GM06990 (cell line): ENCODE data around the gene ANKMY1.
"Not testable (repeated sequence)": the region's sequence is repeated elsewhere in the genome, so short reads cannot be mapped to it uniquely, and the experiment has no call there.

ENCODE experiments used
- DNase-seq: peaks from one replicate; pipeline ENCODE4 v3.0.0-alpha.2; 2011; ENCODE audit not compliant: insufficient read length; ENCODE audit errors: extremely low read depth
- H3K27me3 ChIP-seq: replicated peaks from 2 replicates; pipeline ENCODE4 v1.6.0; 2011; ENCODE audit warnings: low read length; ENCODE audit not compliant: control insufficient read depth, insufficient read depth
- H3K36me3 ChIP-seq: 2 replicates; pipeline ENCODE4 v1.5.1; 2011; ENCODE audit warnings: low read length; ENCODE audit not compliant: control insufficient read depth, insufficient read depth
- H3K4me3 ChIP-seq: replicated peaks from 2 replicates; pipeline ENCODE4 v1.5.1; 2011; ENCODE audit warnings: low read depth, mild to moderate bottlenecking, control low read depth, low read length
- CTCF ChIP-seq: IDR thresholded peaks from 2 replicates; pipeline ENCODE4 v1.5.1; 2011; ENCODE audit warnings: low read length, control low read depth, mild to moderate bottlenecking, inconsistent platforms; ENCODE audit not compliant: insufficient read depth, poor library complexity, severe bottlenecking

The ANKMY1 gene

GRCh38 chr2:240551811-240552210, 6.0 kb downstream of the ANKMY1 start:
- Histone ChIP-seq H3K27me3 (no peaks in the 10 kb centered on the region), H3K4me3 (no peak overlapping the region), H3K36me3 (peaks cover 6% of the 10 kb centered on the region)
- no peak for DNase-seq
- TF ChIP-seq CTCF: no peak

DNA sequence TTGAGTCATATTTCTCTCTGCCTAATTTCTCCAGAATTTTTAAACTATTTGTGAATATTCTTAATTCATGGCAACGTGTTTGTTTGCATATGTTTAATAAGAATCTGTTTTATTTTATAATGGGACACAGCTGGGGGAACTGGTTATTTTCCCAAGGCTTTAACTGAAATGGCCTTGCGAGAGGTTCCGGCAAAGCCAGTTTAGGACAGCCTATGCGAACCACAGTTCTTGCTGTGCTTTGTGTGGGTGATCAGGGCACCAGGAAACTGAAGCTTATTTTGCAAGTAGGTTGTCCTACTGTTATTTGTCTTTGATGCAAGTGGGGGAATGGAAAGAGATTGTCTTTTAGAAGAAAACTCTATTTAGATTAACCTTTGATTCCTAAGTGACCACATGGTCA, 6.5 kb downstream of the ANKMY1 start:
- no peak for DNase-seq
- no peak for TF ChIP-seq CTCF
- H3K4me3 ChIP-seq: no peak overlapping the region
- H3K27me3 ChIP-seq: no peaks in the 10 kb centered on the region
- H3K36me3 ChIP-seq: peaks cover 6% of the 10 kb centered on the region

DNA sequence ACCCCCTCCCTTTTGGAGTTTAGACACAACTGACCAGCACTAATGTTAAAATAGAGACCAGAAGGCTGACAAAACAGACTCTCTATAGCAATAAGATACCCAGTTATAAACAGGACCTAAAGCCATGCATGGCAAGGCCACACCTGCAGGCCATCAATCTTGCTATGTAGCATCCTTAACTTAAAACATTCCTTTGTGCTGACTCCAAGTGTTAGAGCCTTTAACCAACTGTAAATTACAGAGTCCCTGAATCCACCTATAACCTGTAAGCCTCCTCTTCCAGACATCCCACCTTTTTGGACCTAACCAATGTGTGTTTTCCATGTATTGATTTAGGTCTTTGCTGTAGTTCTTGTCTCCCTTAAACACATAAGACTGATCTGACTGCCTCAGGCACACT, 17.9 kb downstream of the ANKMY1 start:
- Histone ChIP-seq H3K36me3 (peaks cover 3% of the 10 kb centered on the region), H3K27me3 (no peaks in the 10 kb centered on the region), H3K4me3 (no peak overlapping the region)
- no peak for DNase-seq
- no peak for TF ChIP-seq CTCF

DNA sequence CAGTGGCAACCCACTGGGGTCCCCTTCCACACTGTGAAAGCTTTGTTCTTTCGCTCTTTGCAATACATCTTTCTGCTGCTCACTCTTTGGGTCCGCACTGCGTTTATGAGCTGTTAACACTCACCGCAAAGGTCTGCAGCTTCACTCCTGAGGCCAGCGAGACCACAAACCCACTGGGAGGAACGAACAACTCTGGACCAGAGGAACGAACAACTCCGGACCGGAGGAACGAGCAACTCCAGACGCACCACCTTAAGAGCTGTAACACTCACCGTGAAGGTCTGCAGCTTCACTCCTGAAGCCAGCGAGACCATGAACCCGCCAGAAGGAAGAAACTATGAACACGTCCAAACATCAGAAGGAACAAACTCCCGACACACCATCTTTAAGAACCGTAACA, 18.7 kb downstream of the ANKMY1 start:
- H3K36me3 ChIP-seq, DNase-seq: not testable (repeated sequence)

GRCh38 chr2:240538031-240538780, 19.6 kb downstream of the ANKMY1 start:
- peaks cover 3% of the 10 kb centered on the region for H3K36me3 ChIP-seq
- H3K4me3 ChIP-seq: no peak overlapping the region
- TF ChIP-seq CTCF: no peak
- no peak for DNase-seq
- H3K27me3 ChIP-seq: no peaks in the 10 kb centered on the region

More for the DNA sequence above, 18.7 kb downstream of the ANKMY1 start:
- not testable (repeated sequence) for H3K4me3 ChIP-seq, H3K27me3 ChIP-seq

DNA sequence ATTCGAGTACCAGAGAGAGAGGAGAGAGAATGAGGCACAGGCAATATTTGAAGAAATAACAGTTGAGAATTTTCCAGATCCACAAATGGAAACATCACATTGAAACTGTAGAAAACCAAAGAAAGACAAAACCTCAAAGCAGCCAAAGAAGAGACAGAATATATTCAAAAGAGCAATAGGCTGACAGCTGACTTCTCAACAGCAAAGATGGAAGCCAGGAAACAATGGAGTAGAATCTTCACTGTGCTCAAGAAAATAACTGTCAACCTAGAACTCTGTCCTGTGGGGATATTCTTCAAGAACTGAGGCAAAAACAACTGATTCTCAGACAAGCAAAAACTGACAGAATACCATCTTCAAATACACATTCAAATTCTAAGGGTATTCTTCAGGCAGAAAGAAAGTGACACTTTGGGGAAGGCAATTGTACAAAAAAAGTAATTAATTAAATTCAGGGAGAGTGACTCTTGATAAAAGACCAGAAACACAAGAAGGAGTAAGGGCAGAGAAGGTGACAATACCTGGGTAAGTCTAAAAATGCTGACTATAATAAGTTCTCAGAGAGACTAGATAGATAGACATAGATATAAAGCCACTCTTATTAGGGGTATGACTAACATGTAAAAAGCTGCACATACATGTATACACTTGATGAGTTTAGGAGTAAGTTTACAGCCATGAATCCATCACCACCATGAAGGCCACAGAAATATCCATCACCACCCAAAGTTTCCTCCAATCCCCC, 25.6 kb downstream of the ANKMY1 start:
- DNase-seq: no peak
- Histone ChIP-seq H3K27me3 (no peaks in the 10 kb centered on the region), H3K4me3 (no peak overlapping the region), H3K36me3 (no peaks in the 10 kb centered on the region; the same call in 1 of the 2 replicates)
- no peak for TF ChIP-seq CTCF
